Activated CD4-positive, alpha-beta T cell treated with anti-CD3 and anti-CD28 coated beads for 24 hours (primary cell): Measurements from ENCODE around the gene RTTN.

Source experiments
- DNase-seq, 2 donors: peaks; one replicate each; pipeline ENCODE4 v3.0.0-alpha.2; 2020; ENCODE audit warnings: low read depth in 2 of 2

Gene RTTN

GRCh38 chr18:70075906-70076305 is 129.6 kb downstream of the RTTN start:
- DNase-seq: no peak

- no peak for DNase-seq
Observed at GRCh38 chr18:70074116-70074515, 131.4 kb downstream of the RTTN start.

- no peak for DNase-seq
Observed at GRCh38 chr18:70073432-70073831, 132.1 kb downstream of the RTTN start.

GRCh38 chr18:70072678-70073077 is 132.8 kb downstream of the RTTN start:
- no peak for DNase-seq

GRCh38 chr18:70069965-70070364 is 135.5 kb downstream of the RTTN start:
- no peak for DNase-seq

- DNase-seq: no peak
Observed at GRCh38 chr18:70069382-70069781, 136.1 kb downstream of the RTTN start.

GRCh38 chr18:70068981-70069380 is 136.5 kb downstream of the RTTN start:
- DNase-seq: no peak

- no peak for DNase-seq
Observed at GRCh38 chr18:70059684-70060083, 145.8 kb downstream of the RTTN start.

- DNase-seq: no peak
Observed at GRCh38 chr18:70058916-70059315, 146.6 kb downstream of the RTTN start.

- no peak for DNase-seq
Observed at GRCh38 chr18:70047931-70048603, 157.4 kb downstream of the RTTN start.

- DNase-seq: no peak
Observed at GRCh38 chr18:70046796-70047195, 158.7 kb downstream of the RTTN start.

GRCh38 chr18:70046207-70046606 is 159.3 kb downstream of the RTTN start:
- DNase-seq: no peak

- no peak for DNase-seq
Observed at GRCh38 chr18:70044632-70045031, 160.9 kb downstream of the RTTN start.

GRCh38 chr18:70041459-70042050 is 163.9 kb downstream of the RTTN start:
- DNase-seq: no peak

- DNase-seq: no peak
Observed at GRCh38 chr18:70039186-70039585, 166.3 kb downstream of the RTTN start.

- DNase-seq: no peak
Observed at GRCh38 chr18:70037431-70038061, 167.9 kb downstream of the RTTN start.

GRCh38 chr18:70036771-70037347 is 168.6 kb downstream of the RTTN start:
- no peak for DNase-seq

- no peak for DNase-seq
Observed at GRCh38 chr18:70036168-70036567, 169.3 kb downstream of the RTTN start.

GRCh38 chr18:70031221-70031620 is 174.3 kb downstream of the RTTN start:
- DNase-seq: no peak

GRCh38 chr18:70030728-70031127 is 174.8 kb downstream of the RTTN start:
- no peak for DNase-seq

GRCh38 chr18:70029163-70029562 is 176.3 kb downstream of the RTTN start:
- DNase-seq: no peak

- DNase-seq: no peak
Observed at GRCh38 chr18:70028734-70029133, 176.8 kb downstream of the RTTN start.

- DNase-seq: no peak
Observed at GRCh38 chr18:70028084-70028483, 177.4 kb downstream of the RTTN start.
